SK-N-SH treated with all-trans-retinoic acid at 6 μM for 48 hours (cell line): Measurements from ENCODE around the gene NHS.
"Not testable (repeated sequence)": the region's sequence is repeated elsewhere in the genome, so short reads cannot be mapped to it uniquely, and the experiment has no call there.

Experiments
- ESRRG ChIP-seq: fragments of 250-450 bp; sonication (Bioruptor Pico); IDR thresholded peaks from 2 replicates; pipeline ENCODE4 v1.6.1; 2021; ENCODE audit warnings: mild to moderate bottlenecking
- PATZ1 ChIP-seq: fragments of 250-450 bp; sonication (Bioruptor Pico); IDR thresholded peaks from 2 replicates; pipeline ENCODE4 v1.8.0; 2020; ENCODE audit warnings: mild to moderate bottlenecking, moderate library complexity, borderline replicate concordance
- RARB ChIP-seq: fragments of 250-450 bp; sonication (Bioruptor Pico); IDR thresholded peaks from 2 replicates; pipeline ENCODE4 v1.8.0; 2021; ENCODE audit warnings: mild to moderate bottlenecking, moderate library complexity
- SNAI2 ChIP-seq: fragments of 250-450 bp; sonication (Bioruptor Pico); IDR thresholded peaks from 2 replicates; pipeline ENCODE4 v1.5.0; 2020; ENCODE audit warnings: mild to moderate bottlenecking, moderate library complexity
- TCF4 ChIP-seq: fragments of 250-450 bp; sonication (Bioruptor Pico); IDR thresholded peaks from 2 replicates; pipeline ENCODE4 v1.8.0; 2021; ENCODE audit warnings: mild to moderate bottlenecking, moderate library complexity, borderline replicate concordance
- TOX ChIP-seq: fragments of 250-450 bp; sonication (Bioruptor Pico); IDR thresholded peaks from 2 replicates; pipeline ENCODE4 v1.8.0; 2021; ENCODE audit warnings: mild to moderate bottlenecking, moderate library complexity, borderline replicate concordance
- ZC3H10 ChIP-seq: fragments of 250-450 bp; sonication (Bioruptor Pico); IDR thresholded peaks from 2 replicates; pipeline ENCODE4 v1.5.1; 2021; ENCODE audit warnings: mild to moderate bottlenecking, moderate library complexity
- ZFP30 ChIP-seq: fragments of 450-650 bp; formaldehyde crosslinking; IDR thresholded peaks from 2 replicates; pipeline ENCODE4 v1.5.0; 2022; ENCODE audit warnings: mild to moderate bottlenecking, moderate library complexity
- TF ChIP-seq, protein P1 (sequence below): fragments of 250-450 bp; sonication (Bioruptor Pico); IDR thresholded peaks from 2 replicates; pipeline ENCODE4 v1.8.0; 2021; ENCODE audit warnings: low read depth, mild to moderate bottlenecking, moderate library complexity, borderline replicate concordance

DNA sequence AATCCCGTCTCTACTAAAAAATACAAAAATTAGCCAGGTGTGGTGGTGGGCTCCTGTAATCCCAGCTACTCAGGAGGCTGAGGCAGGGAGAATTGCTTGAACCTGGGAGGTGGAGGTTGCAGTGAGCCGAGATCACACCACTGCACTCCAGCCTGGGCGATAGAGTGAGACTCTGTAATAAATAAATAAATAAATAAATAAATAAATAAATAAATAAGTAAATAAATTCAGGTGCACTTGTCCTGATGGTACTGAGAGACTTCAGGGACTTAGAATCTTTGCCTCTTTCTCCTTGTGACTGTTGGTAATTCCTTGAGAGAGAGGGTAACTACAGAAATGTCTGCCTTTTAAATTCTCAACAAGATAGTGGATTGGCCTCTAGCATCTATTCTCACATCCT is 131.4 kb downstream of the NHS start:
- TF ChIP-seq RARB; PATZ1 (CRISPR knock-in tag); SNAI2 (CRISPR knock-in tag); ESRRG (CRISPR knock-in tag); TOX (CRISPR knock-in tag); ZC3H10 (CRISPR knock-in tag); ZFP30 (CRISPR knock-in tag); TCF4 (CRISPR knock-in tag): not testable (repeated sequence)
- TF ChIP-seq, protein P1, sequence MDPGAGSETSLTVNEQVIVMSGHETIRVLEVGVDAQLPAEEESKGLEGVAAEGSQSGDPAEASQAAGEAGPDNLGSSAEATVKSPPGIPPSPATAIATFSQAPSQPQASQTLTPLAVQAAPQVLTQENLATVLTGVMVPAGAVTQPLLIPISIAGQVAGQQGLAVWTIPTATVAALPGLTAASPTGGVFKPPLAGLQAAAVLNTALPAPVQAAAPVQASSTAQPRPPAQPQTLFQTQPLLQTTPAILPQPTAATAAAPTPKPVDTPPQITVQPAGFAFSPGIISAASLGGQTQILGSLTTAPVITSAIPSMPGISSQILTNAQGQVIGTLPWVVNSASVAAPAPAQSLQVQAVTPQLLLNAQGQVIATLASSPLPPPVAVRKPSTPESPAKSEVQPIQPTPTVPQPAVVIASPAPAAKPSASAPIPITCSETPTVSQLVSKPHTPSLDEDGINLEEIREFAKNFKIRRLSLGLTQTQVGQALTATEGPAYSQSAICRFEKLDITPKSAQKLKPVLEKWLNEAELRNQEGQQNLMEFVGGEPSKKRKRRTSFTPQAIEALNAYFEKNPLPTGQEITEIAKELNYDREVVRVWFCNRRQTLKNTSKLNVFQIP = not testable (repeated sequence)
